Activated T-cell treated with anti-CD3 and anti-CD28 coated beads for 1 hour (primary cell): ENCODE data around the gene RERE.
"Not testable (repeated sequence)": the region's sequence is repeated elsewhere in the genome, so short reads cannot be mapped to it uniquely, and the experiment has no call there.

Experiments
- DNase-seq: peaks from one replicate; pipeline ENCODE4 v3.0.0-alpha.2; 2020; ENCODE audit warnings: low read depth

Gene RERE

GRCh38 chr1:8751984-8752383, 65.5 kb downstream of the RERE start:
- no peak for DNase-seq

GRCh38 chr1:8747879-8748825, 69.3 kb downstream of the RERE start:
- no peak for DNase-seq

- no peak for DNase-seq
Measured at GRCh38 chr1:8746554-8746953, 70.9 kb downstream of the RERE start.

GRCh38 chr1:8745749-8746390, 71.6 kb downstream of the RERE start:
- no peak for DNase-seq

- DNase-seq, result no peak
Measured at GRCh38 chr1:8745346-8745745, 72.1 kb downstream of the RERE start.

GRCh38 chr1:8742022-8742924, 75.2 kb downstream of the RERE start:
- DNase-seq, result no peak

- DNase-seq, result no peak
Measured at GRCh38 chr1:8740034-8740449, 77.4 kb downstream of the RERE start.

- DNase-seq, result no peak
Measured at GRCh38 chr1:8739377-8739776, 78.1 kb downstream of the RERE start.

GRCh38 chr1:8736927-8737326, 80.5 kb downstream of the RERE start:
- no peak for DNase-seq

GRCh38 chr1:8733484-8733883, 84.0 kb downstream of the RERE start:
- DNase-seq, result no peak

DNA sequence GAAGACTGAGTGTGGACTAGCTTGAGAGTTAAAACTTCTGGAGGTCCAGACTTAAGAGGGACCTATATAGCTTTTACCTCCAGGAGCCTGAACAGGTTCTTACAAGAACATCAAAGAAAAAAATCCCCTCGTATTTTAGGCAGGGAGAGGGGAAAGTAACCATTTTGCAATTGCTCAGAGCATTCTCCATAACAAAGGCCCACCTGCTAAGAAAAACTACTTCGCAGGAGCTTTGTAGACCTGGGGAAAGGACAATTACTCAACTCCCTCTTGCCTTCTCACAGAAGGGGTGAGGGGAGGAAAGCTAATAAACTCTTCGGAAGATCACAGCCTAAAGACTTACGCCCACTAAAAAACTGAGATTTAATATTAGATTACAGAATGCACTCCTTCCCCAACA, 86.3 kb downstream of the RERE start:
- no peak for DNase-seq

- DNase-seq, result no peak
Measured at GRCh38 chr1:8728464-8728863, 89.0 kb downstream of the RERE start.

DNA sequence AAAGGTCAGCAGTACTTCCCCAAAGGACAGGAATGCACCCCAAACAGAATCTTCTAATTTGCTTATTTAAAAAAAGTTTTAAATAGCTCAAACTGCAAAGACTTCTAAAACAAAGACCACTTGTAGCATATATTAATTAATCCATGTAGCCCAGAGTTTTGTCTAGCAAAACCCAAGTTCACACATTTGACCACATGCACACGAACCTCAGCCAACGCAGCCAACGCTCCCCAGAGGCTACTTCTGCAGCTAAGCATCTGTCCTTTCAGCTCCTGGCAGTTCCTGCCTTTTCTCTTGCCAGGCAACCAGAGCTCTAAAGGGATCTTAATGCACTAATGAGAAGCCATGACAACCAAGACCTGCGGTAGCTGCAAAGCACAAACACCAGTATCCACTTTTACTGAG, 89.6 kb downstream of the RERE start:
- DNase-seq, result no peak

- DNase-seq, result not testable (repeated sequence)
Measured at GRCh38 chr1:8727316-8727715, 90.1 kb downstream of the RERE start.

DNA sequence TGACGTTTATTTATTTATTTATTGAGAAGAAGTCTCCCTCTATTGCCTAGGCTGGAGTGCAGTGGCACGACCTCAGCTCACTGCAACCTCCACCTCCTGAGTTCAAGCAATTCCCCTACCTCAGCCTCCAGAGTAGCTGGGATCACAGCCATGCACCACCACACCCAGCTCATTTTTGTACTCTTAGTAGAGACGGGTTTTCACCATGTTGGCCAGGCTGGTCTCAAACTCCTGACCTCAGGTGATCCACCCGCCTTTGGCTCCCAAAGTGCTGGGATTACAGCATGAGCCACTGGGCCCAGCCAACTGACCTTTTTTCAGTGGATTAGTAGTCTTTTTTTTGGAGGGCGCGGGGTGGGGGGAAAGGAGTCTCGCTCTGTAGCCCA, 90.6 kb downstream of the RERE start:
- not testable (repeated sequence) for DNase-seq

- DNase-seq, result no peak
Measured at GRCh38 chr1:8723010-8723409, 94.4 kb downstream of the RERE start.

- DNase-seq, result no peak
Measured at GRCh38 chr1:8722366-8722765, 95.1 kb downstream of the RERE start.

GRCh38 chr1:8721679-8722324, 95.6 kb downstream of the RERE start:
- no peak for DNase-seq

DNA sequence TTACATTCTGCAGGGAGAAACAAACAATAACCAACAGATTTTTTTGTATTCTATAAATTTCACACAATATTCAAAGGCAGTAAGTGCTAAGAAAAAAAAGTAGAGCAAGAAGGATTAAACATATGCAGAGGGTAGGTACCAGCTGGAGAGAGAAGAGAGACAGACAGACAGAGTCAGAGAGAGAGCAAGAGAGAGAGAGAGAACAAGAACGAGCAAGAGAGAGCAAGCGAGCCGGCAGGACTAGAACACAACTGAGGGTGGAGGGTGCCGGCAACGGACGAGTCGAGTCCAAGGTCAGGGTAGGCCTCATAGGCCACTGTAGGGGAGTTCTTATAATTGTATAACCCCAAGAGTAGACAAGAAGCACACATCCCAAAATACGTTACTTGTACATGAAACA, 97.1 kb downstream of the RERE start:
- DNase-seq, result no peak

- no peak for DNase-seq
Measured at GRCh38 chr1:8718850-8719361, 98.5 kb downstream of the RERE start.

GRCh38 chr1:8717148-8717547, 100.3 kb downstream of the RERE start:
- no peak for DNase-seq

- no peak for DNase-seq
Measured at GRCh38 chr1:8716238-8716637, 101.2 kb downstream of the RERE start.
